GM12874 (cell line): ENCODE data around the gene RPL6.

Source experiments
- TF ChIP-seq, protein P1 (sequence below): IDR thresholded peaks from 2 replicates; pipeline ENCODE4 v1.5.1; 2011; ENCODE audit warnings: low read depth, mild to moderate bottlenecking, control low read depth, low read length, moderate library complexity; ENCODE audit not compliant: insufficient read depth

Gene RPL6

GRCh38 chr12:112359290-112359689, 50.1 kb downstream of the RPL6 start:
- TF ChIP-seq, protein P1, sequence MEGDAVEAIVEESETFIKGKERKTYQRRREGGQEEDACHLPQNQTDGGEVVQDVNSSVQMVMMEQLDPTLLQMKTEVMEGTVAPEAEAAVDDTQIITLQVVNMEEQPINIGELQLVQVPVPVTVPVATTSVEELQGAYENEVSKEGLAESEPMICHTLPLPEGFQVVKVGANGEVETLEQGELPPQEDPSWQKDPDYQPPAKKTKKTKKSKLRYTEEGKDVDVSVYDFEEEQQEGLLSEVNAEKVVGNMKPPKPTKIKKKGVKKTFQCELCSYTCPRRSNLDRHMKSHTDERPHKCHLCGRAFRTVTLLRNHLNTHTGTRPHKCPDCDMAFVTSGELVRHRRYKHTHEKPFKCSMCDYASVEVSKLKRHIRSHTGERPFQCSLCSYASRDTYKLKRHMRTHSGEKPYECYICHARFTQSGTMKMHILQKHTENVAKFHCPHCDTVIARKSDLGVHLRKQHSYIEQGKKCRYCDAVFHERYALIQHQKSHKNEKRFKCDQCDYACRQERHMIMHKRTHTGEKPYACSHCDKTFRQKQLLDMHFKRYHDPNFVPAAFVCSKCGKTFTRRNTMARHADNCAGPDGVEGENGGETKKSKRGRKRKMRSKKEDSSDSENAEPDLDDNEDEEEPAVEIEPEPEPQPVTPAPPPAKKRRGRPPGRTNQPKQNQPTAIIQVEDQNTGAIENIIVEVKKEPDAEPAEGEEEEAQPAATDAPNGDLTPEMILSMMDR, result no peak

GRCh38 chr12:112357214-112357613, 52.2 kb downstream of the RPL6 start:
- TF ChIP-seq, protein P1, result no peak
